ENCODE measurements around the gene ATF6. TPM values are rescaled to one million over a fixed set of nuclear protein-coding genes. Genes with fewer than 3 reads are reported as not detected.

ATF6 gene
- total RNA-seq, 1 donor from 2014 or later, result 31.0 TPM

DNA sequence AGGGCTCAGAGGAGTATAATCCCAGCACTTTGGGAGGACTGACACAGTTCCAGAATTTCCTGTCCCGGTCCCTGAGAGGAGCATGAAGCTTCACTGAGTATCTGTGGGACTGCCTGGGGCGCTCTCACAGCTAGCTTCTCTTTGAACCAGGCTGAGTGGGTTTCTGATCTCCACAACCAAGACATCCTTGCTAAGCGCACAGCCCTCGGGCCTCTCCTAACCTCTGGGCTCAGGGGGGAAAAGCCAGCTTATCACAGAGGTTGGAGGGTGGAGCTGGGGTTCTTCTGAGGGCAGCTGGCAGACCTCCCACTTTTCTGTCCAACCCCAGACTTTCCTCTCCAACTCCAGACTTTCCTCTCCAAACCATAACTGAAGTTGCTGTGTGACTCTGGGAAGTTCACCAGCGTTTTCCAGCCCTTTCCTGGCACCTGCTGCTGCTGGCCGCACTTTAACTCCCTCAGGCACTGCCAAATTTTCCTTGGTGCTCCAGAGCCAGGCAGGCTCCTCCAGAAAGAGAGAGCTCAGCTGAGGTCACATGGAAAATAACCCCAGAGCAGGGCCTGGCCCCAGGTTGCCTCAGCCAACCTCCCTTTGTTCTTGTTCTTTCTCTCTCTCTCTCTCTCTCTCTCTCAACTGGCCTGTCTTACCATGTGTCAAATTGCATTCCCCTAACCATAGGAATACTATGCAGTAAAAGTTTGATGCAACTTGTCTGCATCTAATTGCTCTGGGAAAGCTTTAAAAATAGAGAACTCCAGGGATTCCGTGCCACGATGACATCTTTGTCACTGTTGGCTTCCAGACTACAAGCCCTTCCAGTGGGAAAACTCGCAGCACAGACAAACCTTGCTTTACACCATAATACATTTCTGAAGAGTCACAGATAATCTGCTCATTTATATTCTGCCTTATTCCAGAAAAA is 208.1 kb downstream of the ATF6 start:
- DNase-seq, result no peak

DNA sequence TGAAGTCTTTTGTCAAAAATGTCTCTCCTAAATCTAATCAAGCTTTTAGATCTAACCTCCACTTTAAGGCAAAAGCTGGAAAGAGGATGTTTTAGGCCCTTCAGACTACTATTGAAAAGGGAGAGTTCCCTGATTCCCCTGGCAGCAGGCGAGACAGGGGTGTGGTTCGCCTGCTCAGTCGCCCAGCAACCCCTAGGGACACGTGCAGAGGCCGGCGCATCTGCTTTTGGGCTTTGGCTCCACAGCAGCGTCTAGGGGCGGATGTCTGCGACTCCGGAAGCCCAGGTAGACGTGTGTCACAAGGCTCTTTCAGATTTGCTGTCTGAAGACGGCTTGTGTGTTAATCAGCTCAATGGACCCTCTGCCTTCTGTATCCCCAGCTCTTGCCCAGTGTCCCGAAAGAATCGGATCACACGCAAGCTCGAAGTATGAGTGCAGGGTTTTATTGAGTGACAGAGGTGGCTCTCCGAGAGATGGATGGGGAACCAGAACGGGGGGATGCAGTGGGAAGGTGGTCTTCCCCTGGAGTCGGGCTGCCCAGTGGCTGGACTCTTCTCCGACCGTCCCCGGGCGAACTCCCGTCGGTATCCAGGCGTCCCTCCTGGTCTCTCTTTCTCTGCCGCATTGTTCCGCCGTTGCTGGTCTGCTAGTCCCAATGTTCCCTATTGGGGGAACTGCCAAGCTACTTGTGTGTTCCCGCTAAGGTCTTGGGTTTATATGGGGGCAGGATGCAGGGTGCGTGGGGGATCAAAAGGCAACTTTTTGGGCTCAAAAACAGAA is 212.1 kb downstream of the ATF6 start:
- DNase-seq, result no peak

DNA sequence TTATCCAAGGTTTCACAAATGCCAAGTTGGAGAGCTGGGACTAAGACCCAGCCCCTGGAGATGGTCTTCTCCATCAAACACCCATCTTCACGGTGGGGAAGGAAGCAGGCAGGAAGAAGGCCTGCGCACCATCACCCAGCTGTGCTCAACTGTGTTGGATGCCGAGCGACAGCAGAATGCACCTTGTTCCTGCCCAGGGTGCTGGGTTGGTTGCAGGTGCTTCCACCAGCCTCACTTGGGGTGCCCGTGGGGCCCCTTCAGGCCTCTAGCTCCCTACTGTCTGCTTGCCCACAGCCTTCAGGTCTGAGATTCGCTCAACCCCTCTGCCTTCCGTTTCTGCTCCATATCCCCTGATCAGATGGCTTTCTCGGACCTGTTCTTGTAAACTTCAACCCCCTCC is 215.0 kb downstream of the ATF6 start:
- DNase-seq, result no peak

DNA sequence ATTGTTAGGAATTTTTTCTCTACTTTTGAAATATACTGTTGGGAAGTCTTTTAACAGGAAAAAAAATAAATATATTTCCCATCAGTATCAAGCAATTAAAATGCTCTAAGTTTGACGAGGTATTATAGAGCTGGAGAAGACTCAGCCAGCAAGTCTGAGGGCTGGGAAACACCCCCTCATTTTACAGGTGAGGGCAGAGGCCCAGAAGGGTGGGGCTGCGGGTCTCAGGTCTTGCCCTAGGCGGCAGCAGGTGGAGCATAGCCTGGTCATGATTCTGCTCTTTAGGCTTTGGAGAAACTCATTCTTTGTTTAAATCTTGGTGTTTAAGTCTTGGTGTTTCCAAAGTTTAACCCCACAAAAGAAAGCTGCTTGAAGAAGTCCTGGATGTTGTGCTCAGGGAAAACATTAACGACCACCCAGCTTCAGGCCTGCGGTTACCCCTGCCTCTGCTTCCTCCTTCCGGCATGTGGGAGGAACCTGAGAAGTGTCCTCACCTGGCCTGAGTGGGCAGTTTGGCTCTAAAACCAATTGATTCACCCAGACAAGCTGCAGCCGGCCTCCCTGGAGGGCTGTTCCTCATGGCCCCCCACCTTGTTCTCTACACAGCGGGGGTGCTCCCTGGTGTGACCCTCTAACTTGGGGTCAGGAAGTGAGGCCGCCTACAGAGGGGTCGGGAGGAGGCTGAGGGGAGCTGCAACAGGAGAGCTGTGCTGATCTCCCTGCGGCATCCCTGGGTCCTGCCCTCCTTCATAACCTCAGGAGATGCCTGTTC is 215.8 kb downstream of the ATF6 start:
- DNase-seq, result no peak

DNA sequence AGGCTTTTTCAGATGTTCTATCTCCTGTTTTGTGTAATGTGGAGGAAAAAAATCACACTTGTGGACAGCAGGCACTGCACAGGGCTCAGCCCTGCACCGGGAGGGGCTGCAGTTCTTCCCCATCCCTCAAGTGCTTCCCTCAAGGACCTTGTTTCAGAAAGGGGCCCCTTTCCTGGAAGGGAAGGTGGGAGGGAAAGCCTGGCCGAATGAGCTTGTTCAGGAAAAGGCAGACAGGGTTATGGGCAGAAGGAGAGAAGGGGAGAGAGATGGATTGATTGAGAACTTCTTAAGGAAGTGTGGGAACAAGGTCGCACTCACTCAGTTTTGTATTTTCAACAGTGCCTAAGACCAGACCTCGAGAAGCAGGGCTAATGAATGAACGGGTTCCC is 216.4 kb downstream of the ATF6 start:
- no peak for DNase-seq

DNA sequence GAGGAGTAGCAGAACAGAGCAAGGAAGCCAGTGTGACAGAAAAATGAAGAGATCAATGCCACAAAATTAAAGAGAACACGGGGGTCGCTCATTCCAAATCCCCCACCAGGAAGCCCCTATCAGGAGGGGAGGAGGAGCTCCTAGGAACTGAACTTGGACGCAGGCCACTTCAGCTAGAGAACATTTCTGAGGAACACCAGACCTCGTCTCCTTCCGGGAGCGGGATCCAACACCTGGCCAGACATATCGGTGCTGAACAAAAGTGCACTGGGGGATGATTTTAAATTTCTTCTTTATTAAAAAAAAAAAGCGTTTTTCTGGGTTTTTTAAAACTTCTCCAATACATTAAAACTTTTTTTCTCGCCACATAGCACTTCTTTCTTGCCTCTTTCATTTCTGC is 216.8 kb downstream of the ATF6 start:
- no peak for DNase-seq

DNA sequence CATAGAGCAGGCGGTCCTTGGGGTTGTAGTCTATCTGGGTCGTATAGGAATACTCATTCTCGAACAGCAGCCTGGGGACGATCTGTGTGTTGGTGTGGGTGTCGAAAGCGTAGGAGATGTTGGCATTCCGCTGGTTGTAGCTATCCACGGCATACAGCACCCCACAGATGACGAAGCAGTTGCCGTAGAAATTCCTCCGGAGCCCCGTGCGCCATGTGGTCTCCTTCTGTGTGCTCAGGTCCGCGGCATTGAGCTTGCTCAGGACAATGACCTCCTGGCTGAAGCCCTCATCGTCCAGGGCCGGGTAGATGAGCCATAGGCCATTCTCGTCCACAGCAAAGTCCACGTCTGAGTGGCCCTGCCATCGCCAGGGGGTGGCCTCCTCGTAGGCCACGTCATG is 217.6 kb downstream of the ATF6 start:
- DNase-seq, result peak; percentile 16

DNA sequence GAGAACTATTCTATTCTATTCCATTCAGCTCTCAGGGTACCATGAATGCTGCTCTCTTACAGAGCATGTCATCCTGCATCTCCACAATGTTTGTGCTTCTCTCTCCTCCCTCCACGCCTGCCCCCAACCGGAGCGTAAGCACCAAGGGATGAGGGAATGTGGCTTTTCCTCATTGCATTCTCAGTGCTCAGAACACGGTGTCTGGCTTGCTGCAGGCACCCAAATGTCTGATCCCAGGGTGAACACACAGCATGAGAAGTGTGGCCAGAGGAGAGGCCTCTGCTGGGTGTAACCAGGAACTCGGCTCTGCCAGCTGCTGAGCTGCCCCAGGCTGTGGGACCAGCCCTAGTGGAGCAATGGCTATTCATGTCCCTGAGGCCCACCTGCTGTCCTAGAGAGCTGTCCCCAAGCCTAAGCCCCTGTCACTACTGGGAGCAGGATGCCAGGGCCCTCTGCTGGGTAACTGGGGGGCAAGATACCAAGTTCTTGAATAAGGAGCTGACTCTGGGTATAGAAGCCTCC is 219.2 kb downstream of the ATF6 start:
- no peak for DNase-seq

DNA sequence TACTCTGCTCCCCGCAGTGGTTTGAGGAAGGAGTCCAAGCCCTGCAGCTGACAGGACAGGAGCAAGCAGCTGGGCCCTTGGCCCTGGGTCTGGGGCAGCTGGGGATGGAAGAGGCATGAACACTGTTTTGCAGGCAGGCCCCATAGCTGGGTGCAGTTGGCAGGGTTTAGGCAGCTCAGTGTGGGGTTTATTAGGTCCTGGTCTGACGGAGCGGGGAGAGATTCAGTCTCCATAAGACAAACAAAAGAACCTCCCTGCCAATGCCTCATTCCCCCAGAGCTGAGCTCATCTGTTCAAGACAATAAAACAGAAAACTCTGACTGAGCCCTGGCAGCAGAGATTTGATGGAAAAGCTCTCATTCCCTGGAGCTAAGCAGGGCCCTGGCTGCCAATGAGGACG is 220.2 kb downstream of the ATF6 start:
- DNase-seq, result peak; percentile 27

DNA sequence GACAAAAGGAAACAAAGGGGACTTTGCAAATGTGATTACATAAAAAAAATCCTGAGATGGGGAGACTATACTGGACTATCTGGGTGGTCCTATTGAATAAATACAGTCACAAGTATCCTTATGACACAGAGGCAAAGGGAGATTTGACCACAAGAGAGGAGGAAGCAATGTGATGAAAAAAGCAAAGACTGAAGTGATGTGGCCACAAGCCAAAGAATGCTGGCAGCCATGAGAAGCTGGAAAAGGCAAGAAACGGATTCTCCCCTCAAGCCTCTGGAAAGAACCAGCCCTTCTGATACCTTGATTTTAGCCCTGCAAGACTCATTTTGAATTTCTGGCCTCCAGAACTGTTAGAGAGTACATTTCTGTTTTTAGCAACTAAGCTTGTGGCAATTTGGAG is 221.2 kb downstream of the ATF6 start:
- DNase-seq, result no peak

DNA sequence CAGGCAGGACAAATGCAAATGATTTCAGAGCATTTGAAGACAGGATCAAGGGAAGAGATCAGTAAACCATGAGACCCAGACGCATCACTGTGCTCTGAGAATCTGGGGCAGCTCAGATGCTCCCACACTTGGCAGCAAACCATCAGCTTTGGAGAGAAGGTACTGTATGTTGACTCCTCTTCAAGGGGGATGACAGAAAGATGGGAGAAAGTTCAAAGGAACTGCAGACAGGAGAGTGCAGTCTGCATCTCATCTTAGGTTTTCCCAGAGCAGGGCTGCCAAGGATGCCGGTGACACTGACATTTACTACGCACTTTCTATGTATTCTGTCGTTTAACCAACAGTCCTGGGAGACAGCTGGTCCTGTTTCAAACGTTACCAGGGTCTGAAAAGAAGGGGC is 221.8 kb downstream of the ATF6 start:
- DNase-seq, result no peak

DNA sequence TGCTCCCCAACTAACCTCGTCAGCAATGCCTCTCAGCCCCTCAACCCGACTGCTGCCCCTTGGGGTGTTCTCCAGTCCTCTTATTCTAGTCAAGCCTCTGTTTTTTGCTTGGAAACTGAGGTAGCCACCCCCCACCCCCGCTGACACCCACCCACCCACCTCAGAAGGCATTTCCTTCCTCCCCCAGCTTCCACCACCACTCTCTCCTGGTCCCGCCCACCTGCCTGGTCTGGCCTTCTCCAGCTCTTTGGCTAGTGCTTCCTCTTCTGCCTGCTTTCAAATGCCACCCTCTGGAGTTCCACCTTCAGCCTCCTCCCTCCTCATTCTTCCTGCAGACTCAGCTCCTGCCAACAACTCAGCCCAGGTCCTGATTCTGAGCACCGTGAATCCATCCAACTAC is 222.3 kb downstream of the ATF6 start:
- DNase-seq, result no peak

DNA sequence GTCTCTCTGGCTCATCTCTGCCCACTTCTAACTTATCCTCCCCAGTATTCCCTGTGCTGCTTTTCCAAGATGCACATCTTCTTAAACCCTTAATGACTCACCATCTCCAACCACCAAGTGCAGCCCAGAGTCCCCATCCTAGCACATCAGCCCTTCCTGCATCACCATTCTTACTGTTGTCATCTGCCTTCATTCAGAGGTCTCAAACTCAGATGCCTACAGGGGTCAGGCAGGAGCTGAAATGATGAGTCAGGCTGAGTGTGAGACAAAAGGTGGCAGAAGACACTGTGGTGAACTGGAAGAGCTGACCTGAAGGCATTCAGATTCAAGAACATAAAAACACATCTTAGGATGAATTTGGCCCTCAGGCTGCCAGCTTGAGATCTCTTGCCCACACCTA is 223.0 kb downstream of the ATF6 start:
- DNase-seq, result no peak

DNA sequence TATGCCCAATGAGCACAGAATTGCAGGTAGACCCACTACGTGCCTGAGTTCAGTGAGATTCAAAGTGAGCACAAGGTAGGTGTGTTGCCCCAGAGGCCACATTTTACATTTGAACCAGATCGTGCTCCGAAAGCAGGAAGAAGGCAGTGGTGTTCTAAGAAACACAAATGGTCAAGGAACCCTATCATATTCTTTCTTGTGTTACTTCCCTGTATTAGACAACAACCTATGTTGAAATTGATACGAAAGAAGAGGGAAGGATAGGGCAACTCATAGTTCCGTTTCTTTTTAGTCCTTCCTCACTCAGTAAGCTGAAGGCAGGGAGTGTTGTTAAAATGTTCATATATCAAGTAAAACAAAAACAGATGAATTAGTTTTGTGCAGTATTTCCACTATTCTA is 223.7 kb downstream of the ATF6 start:
- DNase-seq, result no peak

DNA sequence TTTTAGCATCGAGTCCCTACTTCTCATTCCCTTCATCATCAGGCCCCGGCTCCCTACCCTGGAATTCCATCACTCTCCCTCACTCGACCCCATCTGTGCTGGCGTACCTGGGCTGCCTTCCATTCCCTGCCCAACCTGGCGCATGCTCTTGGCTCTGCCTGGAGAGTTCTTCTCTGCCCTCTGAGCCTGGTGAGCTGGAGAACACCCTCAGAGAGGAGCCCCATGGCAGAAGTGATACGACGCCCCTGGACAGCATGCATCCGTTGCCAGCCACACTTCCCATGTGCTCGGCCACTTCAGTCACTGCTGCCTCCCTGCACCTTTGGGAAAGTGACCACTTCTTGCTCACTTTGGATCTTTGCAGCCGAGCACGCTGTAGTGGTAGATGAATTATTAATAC is 227.5 kb downstream of the ATF6 start:
- no peak for DNase-seq

DNA sequence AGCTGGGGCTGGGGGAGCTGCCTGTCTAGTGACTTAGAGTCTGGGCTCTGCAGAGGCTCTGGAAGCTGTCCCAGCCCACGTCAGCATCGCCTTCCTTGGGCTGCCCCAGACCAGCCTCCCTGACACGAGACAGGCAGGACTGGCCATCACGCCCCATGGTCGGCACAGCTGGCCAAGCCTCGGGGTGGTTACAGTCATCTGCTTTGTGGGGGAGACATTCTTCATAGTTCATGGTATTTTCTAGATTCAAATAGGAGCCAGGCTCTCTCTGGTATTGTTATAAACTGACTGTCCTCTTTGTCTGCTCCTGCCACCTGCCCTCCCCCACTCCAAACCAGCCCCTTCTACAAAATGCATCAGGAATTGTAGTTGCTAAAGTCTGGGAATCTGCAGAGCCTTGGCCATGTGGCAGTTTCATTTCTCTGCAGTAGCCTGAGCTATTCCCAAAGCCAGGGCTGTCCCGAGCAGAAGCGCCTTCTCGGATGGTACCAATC is 228.1 kb downstream of the ATF6 start:
- peak; percentile 38 for DNase-seq

DNA sequence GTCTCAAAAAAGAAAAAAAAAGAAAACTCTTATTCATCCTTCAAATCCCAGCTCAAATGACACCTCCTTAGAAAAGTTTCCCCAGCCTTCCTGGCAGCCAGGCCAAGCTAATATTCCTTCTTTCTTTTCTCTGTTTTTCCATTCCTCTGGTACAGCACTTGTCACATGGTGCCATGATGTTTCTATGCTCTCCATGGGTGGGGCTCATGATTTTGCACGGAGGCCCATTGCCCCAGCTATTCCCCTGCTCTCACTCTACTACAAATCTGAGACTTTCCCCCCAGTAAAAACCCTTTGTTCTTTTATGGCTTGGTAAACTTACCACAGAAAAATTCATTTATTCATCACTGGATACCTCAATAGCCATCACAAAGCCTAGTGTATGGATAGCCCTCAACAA is 231.0 kb downstream of the ATF6 start:
- no peak for DNase-seq

DNA sequence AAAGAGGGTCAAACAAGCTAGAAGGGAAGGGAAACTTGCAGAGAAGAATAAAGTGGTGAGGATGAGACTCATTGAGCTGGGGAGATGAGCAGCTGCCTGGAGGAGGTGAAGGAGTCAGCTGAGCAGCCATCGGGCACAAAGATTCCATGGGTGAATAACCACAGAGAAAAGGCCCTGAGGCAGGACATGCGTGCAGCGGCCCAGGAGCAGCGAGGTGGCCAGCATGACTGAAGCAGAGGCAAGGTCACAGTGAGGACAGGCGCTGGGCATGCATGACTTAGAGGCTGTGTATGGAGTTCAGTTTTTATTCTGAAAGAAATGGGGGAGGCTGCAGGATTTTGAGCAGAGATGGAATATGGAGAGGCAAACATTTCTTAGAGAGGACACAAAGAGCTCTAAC is 232.7 kb downstream of the ATF6 start:
- no peak for DNase-seq

DNA sequence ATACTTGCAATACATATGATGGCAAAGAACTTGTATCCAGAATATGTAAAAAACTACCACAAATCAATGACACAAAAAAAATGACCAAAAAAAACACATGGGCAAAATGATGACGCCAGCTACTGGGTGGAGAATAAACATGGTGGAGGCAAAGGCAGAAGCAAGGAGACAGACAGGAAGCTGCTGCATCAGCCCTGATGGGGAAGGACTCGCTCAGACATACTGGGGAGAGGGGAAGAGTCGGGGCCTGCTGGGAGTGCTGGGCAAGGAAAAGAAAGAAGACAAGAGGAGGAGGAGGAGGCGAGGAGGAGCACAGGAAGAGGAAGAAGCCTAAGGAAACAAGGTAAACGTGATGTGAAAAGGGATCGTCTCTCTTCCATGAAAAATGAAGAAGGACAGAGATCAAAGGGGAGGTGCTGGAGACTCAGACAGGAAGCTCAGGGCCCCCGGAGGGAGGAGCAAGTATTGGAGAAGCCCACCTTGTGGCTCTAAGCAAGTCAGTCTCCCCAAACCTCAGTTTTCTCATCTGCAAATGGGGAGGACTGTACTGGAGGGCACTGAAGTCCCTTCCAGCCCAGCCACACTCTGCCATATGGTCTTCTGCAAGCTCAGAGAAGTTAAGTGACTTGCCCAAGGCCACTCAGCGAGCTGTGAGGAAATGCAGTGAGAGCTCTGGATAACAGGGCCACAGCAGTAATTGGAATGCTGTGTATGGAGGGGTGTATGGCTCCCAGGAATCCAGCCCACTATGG is 233.4 kb downstream of the ATF6 start:
- no peak for DNase-seq

DNA sequence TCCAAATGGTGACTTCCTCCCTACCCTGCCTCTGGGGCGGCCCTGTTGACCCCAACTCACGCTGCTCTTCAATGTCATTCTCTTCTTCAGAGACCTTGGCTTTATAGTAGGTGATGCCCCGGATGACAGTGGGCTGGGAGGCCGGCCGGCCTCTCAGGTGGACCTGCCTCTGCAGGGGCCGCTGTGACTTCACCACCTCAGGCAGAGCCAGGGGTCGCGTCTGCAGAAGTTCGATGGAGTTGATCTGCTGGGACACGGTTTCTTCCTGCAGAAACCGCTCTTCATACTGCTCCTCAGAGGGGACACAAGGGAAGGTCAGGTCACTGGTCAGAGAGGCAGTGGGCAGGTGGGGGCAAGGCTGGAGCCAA is 233.9 kb downstream of the ATF6 start:
- DNase-seq, result no peak

DNA sequence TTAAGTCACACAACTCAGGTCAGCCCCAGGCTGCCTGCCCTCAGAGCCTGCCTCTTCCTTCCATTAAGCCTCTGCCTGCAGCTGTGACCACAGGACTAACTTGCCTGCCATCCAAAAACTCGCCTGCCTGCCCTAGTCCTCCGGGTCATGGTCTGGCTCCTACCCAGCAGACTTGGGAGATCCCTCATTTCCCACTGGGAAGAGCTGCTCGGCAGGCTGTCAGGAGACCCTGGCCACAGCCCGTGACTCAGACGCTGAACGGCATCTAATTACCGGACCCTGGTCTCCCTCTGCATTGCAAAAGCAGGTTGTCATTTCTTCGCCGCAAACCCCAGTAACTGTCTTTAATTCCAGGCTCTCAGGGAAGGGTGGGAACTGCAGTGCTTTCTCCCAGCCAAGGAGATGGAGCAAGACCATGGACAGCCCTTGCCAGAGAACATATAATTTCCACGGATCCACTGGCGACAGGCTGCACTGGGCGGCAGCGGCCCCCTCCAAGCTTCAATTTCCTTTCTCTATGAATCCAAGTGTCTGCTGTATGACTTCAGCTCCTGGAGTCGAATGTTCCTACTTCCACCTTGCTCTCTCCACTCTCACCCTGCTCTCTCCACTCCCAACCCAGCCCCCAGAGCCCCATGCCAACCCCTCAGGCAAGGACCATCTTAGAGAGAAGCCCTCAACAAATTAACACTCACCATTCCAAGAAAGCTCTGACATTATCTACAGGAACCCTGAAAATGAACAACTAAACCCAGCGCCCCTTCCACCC is 237.1 kb downstream of the ATF6 start:
- no peak for DNase-seq
